Esophagus squamous epithelium (tissue), 4 donors: Measurements from ENCODE around the gene C2CD2.

Experiments used
- CTCF ChIP-seq, 6 experiments: fragments of 450-650 bp in 4 of 6; fragments of 200-600 bp in 2 of 6; sonication (generic) in 2 of 6; IDR thresholded peaks; one replicate each; pipeline ENCODE4 v1.5.1; 2016 to 2019; ENCODE audit warnings: antibody characterized with exemption in 6 of 6, mild to moderate bottlenecking in 4 of 6, moderate library complexity in 4 of 6
- POLR2A ChIP-seq, 4 donors: fragments of 450-650 bp; IDR thresholded peaks; one replicate each; pipeline ENCODE4 v1.6.1; 2017; ENCODE audit warnings: antibody characterized with exemption in 4 of 4, mild to moderate bottlenecking in 4 of 4, moderate library complexity in 3 of 4

DNA sequence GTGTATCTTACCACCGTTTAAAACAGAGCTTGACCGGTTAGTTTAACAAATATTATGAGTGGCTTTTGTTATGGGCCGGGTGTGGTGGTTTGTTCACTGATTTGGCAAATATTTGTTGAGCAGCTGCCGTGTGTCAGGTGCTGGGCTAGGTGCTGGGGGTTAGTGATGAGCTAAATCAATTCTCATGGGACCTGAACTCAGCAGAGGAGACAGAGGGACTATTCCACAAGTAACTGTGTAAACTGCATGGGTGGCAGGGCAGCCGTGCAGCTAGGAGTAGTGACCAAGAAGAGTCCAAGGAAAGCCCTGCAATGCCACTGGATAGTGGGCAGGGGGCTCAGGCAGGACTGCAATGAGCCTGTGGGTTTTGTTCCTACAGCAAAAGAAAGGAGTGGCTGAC, 11.2 kb upstream of the C2CD2 start:
- no peak for TF ChIP-seq CTCF (IDR thresholded peaks at IDR 0.05)
- no peak for TF ChIP-seq POLR2A (IDR thresholded peaks at IDR 0.05)
